Adrenal gland (tissue), 12 donors: ENCODE measurements around the gene IL1RN. TPM values are rescaled to one million over a fixed set of nuclear protein-coding genes. Genes with fewer than 3 reads are reported as not detected.
A peak's percentile ranks its signal among the peaks of the same experiment; 100 is the strongest.

Experiments
- DNase-seq, 7 donors: peaks; one replicate each; pipeline ENCODE4 v3.0.0-alpha.2; 2019 to 2020
- H3K27ac ChIP-seq, 5 donors: fragments of 200-600 bp; sonication (generic) in 4 of 5; 1 replicate in 3 of 5; 2 replicates in 2 of 5; pipeline versions ENCODE4 v1.5.1 to v1.8.0; 2016 to 2020; ENCODE audit warnings: mild to moderate bottlenecking in 1 of 5
- H3K27me3 ChIP-seq: fragments of 200-600 bp; 2 replicates; pipeline ENCODE4 v1.8.0; 2021
- H3K36me3 ChIP-seq, 2 donors: fragments of 200-600 bp; replicated peaks in 1 of 2; 1 replicate in 1 of 2; 2 replicates in 1 of 2; pipeline versions ENCODE4 v1.5.1 to v1.8.0; 2018 to 2022
- H3K4me1 ChIP-seq, 2 donors: fragments of 200-600 bp; replicated peaks in 1 of 2; 1 replicate in 1 of 2; 2 replicates in 1 of 2; pipeline versions ENCODE4 v1.5.1 to v1.8.0; 2018 to 2021
- H3K4me3 ChIP-seq, 4 donors: fragments of 200-600 bp; sonication (generic) in 3 of 4; one replicate each; pipeline ENCODE4 v1.5.1; 2016 to 2018
- H3K9me3 ChIP-seq, 3 donors: fragments of 200-600 bp; sonication (generic) in 1 of 3; replicated peaks in 1 of 3; 1 replicate in 2 of 3; 2 replicates in 1 of 3; pipeline versions ENCODE4 v1.5.1 to v1.8.0; 2016 to 2021
- POLR2A ChIP-seq, 2 donors: fragments of 450-650 bp; IDR thresholded peaks; one replicate each; pipeline ENCODE4 v1.6.1; 2017; ENCODE audit warnings: antibody characterized with exemption in 2 of 2, mild to moderate bottlenecking in 2 of 2, moderate library complexity in 1 of 2
- WGBS, 4 donors: extraction: QIAGEN DNeasy Blood & Tissue Kit in 2 of 4; methylation state at CpG; one replicate each; pipeline versions ENCODE4 v1.1.5 to v1.1.7; 2013 to 2017; 5-methylcytosine and 5-hydroxymethylcytosine counted together
- intact Hi-C, 2 donors: fragments of 100-400 bp; cut with DNase I; formaldehyde crosslinking; loops; one replicate each; pipeline versions ENCODE4 v1.14.1 to v1.15.0; 2022 to 2023
- polyA plus RNA-seq, 3 donors: library from polyadenylated mRNA; stranded (reverse); fragments of 200-250 nt in 2 of 3; fragments of 350-450 nt in 1 of 3; fragmentation: Illumina TruSeq in 1 of 3; extraction: RNeasy Lipid Tissue Mini Kit (QIAGEN cat#74804) in 1 of 3; gene quantifications; one replicate each; pipeline ENCODE4 v1.2.3, GENCODE V29; 2013 to 2014
- total RNA-seq, 9 donors: library from RNA; depleted of rRNA in 4 of 9; stranded (reverse); fragments of >200 nt in 4 of 9; fragments of 120-200 nt in 1 of 9; fragmentation: NEBNext Ultra II Directional in 1 of 9; extraction: Animal tissue kit (Norgen Biotek cat#: 25700) in 1 of 9; gene quantifications; one replicate each; pipeline versions ENCODE4 v1.1.0 to v1.2.4, GENCODE V29; 2013 to 2023
- TF ChIP-seq, protein P1 (sequence below), 6 experiments: fragments of 450-650 bp in 4 of 6; fragments of 200-600 bp in 2 of 6; sonication (generic) in 1 of 6; IDR thresholded peaks; 1 replicate in 5 of 6; 2 replicates in 1 of 6; pipeline versions ENCODE4 v1.5.1 to v1.8.0; 2016 to 2021; ENCODE audit warnings: antibody characterized with exemption in 6 of 6, mild to moderate bottlenecking in 2 of 6, moderate library complexity in 1 of 6
- donor health status: healthy with polysubstance abuse.
- donor health status: Bipolar disorder and iron deficiency.
- donor health status: DM: yes; HTN: yes; CAD: no.
- donor health status: DM: no; HTN: no; CAD: no.
- donor health status: DM: no; HTN: no; CAD: no.
- donor health status: DM: yes; HTN: yes; CAD: no.

The IL1RN gene
- total and polyA plus RNA-seq, 12 donors: 0.22 to 6.1 (median 1.2) TPM; not detected in 2

- Histone ChIP-seq H3K27me3 (no peaks in the 10 kb centered on the region), H3K36me3 (no peaks in the 10 kb centered on the region), H3K4me1 (peaks cover 7 to 16% of the 10 kb centered on the region in 2 donors), H3K9me3 (no peaks in the 10 kb centered on the region), H3K27ac (peak overlapping the region in 1 of 5 donors; percentile 9), H3K4me3 (no peak overlapping the region)
- DNase-seq: peak in 2 of 7 donors; percentile 13 to 16
- intact Hi-C loops: no loop called here
- WGBS, 4 donors: 59 to 72% (median 67%) methylated on average over 8 of the region's 8 CpGs
- TF ChIP-seq POLR2A (IDR thresholded peaks at IDR 0.05): no peak
These were observed 47.7 kb downstream of the IL1RN start for GRCh38 chr2:113175042-113175628.

DNA sequence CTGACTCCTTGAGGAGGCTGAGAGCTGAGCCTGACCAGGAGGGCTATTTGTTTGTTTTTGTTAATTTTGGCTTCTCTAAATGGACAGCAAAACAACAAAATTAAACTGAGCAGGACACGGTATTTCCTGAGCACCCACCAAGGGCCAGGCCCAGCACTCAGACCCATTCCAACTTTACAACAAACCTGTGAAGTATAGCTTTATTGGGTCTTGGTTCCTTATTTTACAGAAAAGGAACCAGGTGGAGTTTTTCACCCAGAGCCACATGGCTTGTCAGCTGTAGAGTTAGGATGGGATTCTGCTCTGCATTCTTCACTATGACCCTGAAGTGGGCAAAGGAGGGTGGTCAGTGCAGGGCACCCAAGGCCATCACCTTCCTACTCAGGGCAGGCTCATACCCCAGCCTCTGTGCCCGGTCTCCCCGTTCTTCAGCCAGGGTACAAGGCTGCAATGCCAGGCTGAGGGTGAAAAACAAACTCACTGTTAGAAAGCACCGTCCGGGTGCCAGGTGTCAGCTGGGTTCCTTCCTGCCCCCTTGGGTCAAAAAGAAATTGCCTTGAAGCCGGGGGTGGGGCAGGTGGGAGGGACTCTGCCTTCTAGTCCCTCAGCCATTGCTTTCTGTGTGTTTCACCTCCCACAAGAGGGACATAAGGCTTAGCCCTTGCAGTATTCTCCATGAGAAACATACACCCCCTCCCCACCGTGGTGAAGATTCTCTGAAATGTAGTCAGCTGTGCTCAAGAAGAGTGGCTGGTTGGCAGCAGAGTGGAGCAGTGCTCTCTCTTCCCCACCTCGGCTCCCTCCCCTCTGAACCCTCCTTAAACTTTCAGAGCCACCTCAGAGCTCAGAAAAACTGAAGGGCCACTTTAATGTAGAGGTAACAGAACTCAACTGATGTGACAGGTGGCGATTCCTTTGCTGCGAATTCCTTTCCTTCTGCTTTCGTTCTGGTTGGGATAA lies 48.6 kb downstream of the IL1RN start:
- no peaks in the 10 kb centered on the region for H3K27me3 ChIP-seq
- no peaks in the 10 kb centered on the region for H3K9me3 ChIP-seq
- H3K4me3 ChIP-seq: no peak overlapping the region
- intact Hi-C loops: no loop called here
- 56 to 71% (median 59%) methylated on average over 7 to 11 of the region's 11 CpGs for WGBS, 4 donors
- peak overlapping the region in 1 of 5 donors; percentile 9 for H3K27ac ChIP-seq
- H3K4me1 ChIP-seq: peaks cover 16 to 25% of the 10 kb centered on the region in 2 donors
- TF ChIP-seq POLR2A (IDR thresholded peaks at IDR 0.05): no peak
- TF ChIP-seq, protein P1, sequence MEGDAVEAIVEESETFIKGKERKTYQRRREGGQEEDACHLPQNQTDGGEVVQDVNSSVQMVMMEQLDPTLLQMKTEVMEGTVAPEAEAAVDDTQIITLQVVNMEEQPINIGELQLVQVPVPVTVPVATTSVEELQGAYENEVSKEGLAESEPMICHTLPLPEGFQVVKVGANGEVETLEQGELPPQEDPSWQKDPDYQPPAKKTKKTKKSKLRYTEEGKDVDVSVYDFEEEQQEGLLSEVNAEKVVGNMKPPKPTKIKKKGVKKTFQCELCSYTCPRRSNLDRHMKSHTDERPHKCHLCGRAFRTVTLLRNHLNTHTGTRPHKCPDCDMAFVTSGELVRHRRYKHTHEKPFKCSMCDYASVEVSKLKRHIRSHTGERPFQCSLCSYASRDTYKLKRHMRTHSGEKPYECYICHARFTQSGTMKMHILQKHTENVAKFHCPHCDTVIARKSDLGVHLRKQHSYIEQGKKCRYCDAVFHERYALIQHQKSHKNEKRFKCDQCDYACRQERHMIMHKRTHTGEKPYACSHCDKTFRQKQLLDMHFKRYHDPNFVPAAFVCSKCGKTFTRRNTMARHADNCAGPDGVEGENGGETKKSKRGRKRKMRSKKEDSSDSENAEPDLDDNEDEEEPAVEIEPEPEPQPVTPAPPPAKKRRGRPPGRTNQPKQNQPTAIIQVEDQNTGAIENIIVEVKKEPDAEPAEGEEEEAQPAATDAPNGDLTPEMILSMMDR (IDR thresholded peaks at IDR 0.05): no peak
- no peaks in the 10 kb centered on the region for H3K36me3 ChIP-seq
- peak in 1 of 7 donors; percentile 9 for DNase-seq

DNA sequence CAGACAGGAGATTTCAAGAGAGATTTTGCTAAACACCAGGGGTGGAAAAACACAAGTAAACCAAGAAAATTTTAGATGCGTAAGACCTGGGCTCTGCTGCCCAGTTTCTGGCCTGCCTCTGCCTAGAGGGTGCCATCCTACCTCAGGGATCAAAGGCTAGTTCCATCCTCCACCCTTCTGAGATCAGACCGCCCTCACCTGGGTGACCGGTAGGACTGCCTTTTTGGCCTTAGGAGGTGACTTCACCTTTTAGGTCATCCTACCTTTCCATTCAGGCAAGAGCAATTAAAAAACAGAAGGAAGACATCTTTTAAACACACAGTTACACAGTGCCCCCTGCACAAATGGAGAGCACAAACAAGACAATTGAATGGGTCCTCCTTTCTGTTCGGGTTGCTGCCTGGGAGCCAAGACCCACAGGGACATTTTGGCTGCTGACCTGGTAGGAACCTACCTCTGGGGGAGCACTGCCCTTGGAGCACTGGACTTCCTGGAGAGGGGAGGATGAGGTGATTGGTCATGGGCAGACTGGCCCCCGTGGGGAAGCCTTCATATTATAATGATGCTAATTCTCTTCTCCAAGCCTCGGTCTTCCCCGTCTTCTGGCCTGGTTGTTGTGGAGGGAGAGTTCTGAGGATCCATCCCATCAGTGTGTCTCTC lies 49.4 kb downstream of the IL1RN start:
- H3K27me3 ChIP-seq: no peaks in the 10 kb centered on the region
- TF ChIP-seq POLR2A (IDR thresholded peaks at IDR 0.05): no peak
- TF ChIP-seq, protein P1 (IDR thresholded peaks at IDR 0.05): no peak
- H3K36me3 ChIP-seq: no peaks in the 10 kb centered on the region
- no peaks in the 10 kb centered on the region for H3K9me3 ChIP-seq
- intact Hi-C loops: no loop called here
- H3K4me1 ChIP-seq: peaks cover 24 to 33% of the 10 kb centered on the region in 2 donors
- H3K27ac ChIP-seq: no peak overlapping the region
- WGBS, 4 donors: 93 to 96% (median 95%) methylated on average over 6 to 7 of the region's 7 CpGs
- DNase-seq: no peak
- no peak overlapping the region for H3K4me3 ChIP-seq

DNA sequence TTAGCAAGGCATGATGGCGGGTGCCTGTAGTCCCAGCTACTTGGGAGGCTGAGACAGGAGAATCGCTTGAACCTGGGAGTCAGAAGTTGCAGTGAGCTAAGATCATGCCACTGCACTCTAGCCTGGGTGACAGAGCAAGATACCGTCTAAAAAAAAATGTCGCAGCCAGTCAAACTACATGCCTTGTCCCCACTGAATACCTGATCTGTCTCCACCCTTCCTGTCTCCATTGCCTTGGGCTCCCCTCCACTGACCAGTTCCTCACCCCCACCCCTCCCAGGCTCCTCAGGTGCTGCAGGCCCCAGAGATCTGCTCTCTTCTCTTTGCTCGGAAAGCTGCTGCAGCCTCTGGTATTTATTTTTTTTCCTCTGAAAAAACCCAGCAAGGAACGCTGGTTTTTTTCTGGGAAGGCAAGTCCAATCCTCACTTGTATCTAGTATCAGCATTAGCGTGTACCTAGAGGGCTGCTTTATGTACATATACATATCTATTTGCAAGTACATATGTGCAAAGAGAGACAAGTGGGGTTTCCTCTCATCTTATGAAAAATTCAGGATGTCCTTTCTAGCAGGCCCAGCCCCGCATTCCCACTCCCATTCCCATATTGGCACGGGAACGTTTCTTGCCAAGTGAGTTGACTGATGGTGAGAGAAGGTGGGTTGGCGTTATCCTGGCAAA lies 50.8 kb downstream of the IL1RN start:
- 87 to 94% (median 93%) methylated on average over 11 of the region's 11 CpGs for WGBS, 4 donors
- intact Hi-C loops: no loop called here
- DNase-seq: no peak

More for the DNA sequence above, 50.8 kb downstream of the IL1RN start:
- no peak overlapping the region for H3K27ac ChIP-seq
- peaks cover 28 to 39% of the 10 kb centered on the region in 2 donors for H3K4me1 ChIP-seq
- H3K4me3 ChIP-seq: no peak overlapping the region
- H3K9me3 ChIP-seq: no peaks in the 10 kb centered on the region
- TF ChIP-seq, protein P1 (IDR thresholded peaks at IDR 0.05): no peak
- no peak for TF ChIP-seq POLR2A (IDR thresholded peaks at IDR 0.05)
- H3K27me3 ChIP-seq: no peaks in the 10 kb centered on the region
- peaks cover 0 to 1% of the 10 kb centered on the region in 2 donors for H3K36me3 ChIP-seq
